Neural progenitor cell (in vitro differentiated cells): ENCODE results near the gene BOLL. TPM values are rescaled to one million over a fixed set of nuclear protein-coding genes. Genes with fewer than 3 reads are reported as not detected.

ENCODE experiments used
- DNase-seq: peaks from one replicate; pipeline ENCODE4 v3.0.0-alpha.2; 2016; ENCODE audit warnings: low spot score
- H2AFZ ChIP-seq: fragments of 200-600 bp; sonication (generic); replicated peaks from 2 replicates; pipeline ENCODE4 v1.6.1; 2016; ENCODE audit warnings: antibody characterized with exemption
- H3F3A ChIP-seq: fragments of 200-600 bp; sonication (generic); 2 replicates; pipeline ENCODE4 v1.6.1; 2016; ENCODE audit warnings: antibody characterized with exemption, low read depth
- H3K27ac ChIP-seq: fragments of 200-600 bp; sonication (generic); 2 replicates; pipeline ENCODE4 v1.5.1; 2016; ENCODE audit warnings: mild to moderate bottlenecking
- H3K27me3 ChIP-seq: fragments of 200-600 bp; sonication (generic); 2 replicates; pipeline ENCODE4 v1.6.1; 2016; ENCODE audit warnings: mild to moderate bottlenecking, moderate library complexity
- H3K36me3 ChIP-seq: fragments of 200-600 bp; sonication (generic); 2 replicates; pipeline ENCODE4 v1.5.1; 2016
- H3K4me1 ChIP-seq: fragments of 200-600 bp; sonication (generic); 2 replicates; pipeline ENCODE4 v1.6.1; 2016; ENCODE audit warnings: mixed run types
- H3K4me2 ChIP-seq: fragments of 200-600 bp; sonication (generic); 2 replicates; pipeline ENCODE4 v1.6.1; 2016
- H3K4me3 ChIP-seq: fragments of 200-600 bp; sonication (generic); 2 replicates; pipeline ENCODE4 v1.5.1; 2016
- H3K79me2 ChIP-seq: fragments of 200-600 bp; sonication (generic); 2 replicates; pipeline ENCODE4 v1.6.1; 2016; ENCODE audit warnings: low read depth
- H3K9ac ChIP-seq: fragments of 200-600 bp; sonication (generic); 2 replicates; pipeline ENCODE4 v1.6.1; 2016
- H3K9me3 ChIP-seq: fragments of 200-600 bp; sonication (generic); 2 replicates; pipeline ENCODE4 v1.5.1; 2016; ENCODE audit warnings: low read depth
- H4K20me1 ChIP-seq: fragments of 200-600 bp; sonication (generic); 2 replicates; pipeline ENCODE4 v1.6.1; 2016; ENCODE audit warnings: low read depth
- H3K27ac Mint-ChIP-seq: 3 replicates; pipeline ENCODE4 v1.8.0; 2021; ENCODE audit warnings: mixed read lengths
- H3K27me3 Mint-ChIP-seq: 2 replicates; pipeline ENCODE4 v1.8.0; 2022; ENCODE audit warnings: low read depth, mild to moderate bottlenecking, inconsistent platforms, moderate library complexity, mixed read lengths; ENCODE audit not compliant: insufficient read depth
- H3K36me3 Mint-ChIP-seq: 3 replicates; pipeline ENCODE4 v1.8.0; 2021; ENCODE audit warnings: mixed read lengths
- H3K4me1 Mint-ChIP-seq: 3 replicates; pipeline ENCODE4 v1.8.0; 2021; ENCODE audit warnings: mixed read lengths
- H3K4me3 Mint-ChIP-seq: 3 replicates; pipeline ENCODE4 v1.8.0; 2021; ENCODE audit warnings: mild to moderate bottlenecking, moderate library complexity, mixed read lengths
- H3K9me3 Mint-ChIP-seq: 3 replicates; pipeline ENCODE4 v1.8.0; 2020; ENCODE audit warnings: mixed read lengths
- EZH2 ChIP-seq: fragments of 200-600 bp; sonication (generic); IDR thresholded peaks from 2 replicates; pipeline ENCODE4 v1.6.1; 2017; ENCODE audit warnings: antibody characterized with exemption, mild to moderate bottlenecking, moderate library complexity
- EZH2phosphoT487 ChIP-seq: fragments of 200-600 bp; sonication (generic); IDR thresholded peaks from 2 replicates; pipeline ENCODE4 v1.6.1; 2017; ENCODE audit warnings: antibody characterized with exemption
- total RNA-seq: library from RNA; depleted of rRNA; stranded (reverse); fragments of >200 nt; gene quantifications from 2 replicates; pipeline ENCODE4 v1.2.3, GENCODE V29; 2015; ENCODE audit warnings: low replicate concordance
- TF ChIP-seq, protein P1 (sequence below): fragments of 200-600 bp; sonication (generic); IDR thresholded peaks from 2 replicates; pipeline ENCODE4 v1.5.1; 2017; ENCODE audit warnings: antibody characterized with exemption, mild to moderate bottlenecking

Gene BOLL
- total RNA-seq, 1 donor from 2014 or later, result not detected

DNA sequence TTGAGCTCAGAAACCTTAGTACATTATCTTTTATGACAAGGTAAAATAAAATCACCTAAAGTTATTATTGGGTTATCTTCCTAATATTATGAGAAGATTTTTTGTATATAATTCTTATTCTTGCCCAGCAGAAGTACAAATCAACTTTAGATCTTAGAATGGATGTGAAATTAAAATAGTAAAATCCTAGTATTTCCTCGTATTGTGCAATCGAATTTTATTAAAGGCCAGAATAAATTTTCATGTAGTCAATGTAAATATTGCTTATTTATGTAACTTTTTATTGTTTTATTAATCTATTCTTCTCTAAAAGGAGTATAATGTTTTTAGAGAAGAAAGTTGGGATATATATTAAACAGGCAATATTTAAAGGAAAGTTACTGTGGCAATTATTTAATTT lies 67.3 kb downstream of the BOLL start:
- H3K36me3 ChIP-seq, result peaks cover 7% of the 10 kb centered on the region

DNA sequence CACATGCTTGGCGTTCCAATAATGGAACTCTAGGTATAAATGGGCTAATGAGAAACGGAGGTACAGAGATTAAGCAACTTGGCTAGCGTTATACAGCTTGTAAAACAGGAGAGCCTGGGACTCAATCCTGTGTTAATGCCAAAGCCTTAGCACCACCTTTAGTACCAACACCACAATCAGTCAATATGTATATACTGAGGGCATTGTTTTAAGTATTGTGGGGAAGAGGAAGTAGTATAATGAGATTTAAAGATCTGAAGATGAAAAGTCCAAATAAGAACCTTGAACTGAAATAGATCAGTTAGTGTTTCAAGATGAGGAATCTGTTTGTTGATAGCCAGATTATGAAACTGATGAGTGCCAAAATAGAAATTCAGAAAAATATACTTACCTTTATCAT lies 71.8 kb downstream of the BOLL start:
- Histone ChIP-seq H3K4me2 (no peak overlapping the region), H3K9me3 (no peaks in the 10 kb centered on the region), H3K9ac (no peak overlapping the region), H3K4me3 (no peak overlapping the region), H3K36me3 (peaks cover 7% of the 10 kb centered on the region), H2AFZ (no peak overlapping the region), H3K27ac (no peak overlapping the region), H3K79me2 (peaks cover 23% of the 10 kb centered on the region), H3K27me3 (no peaks in the 10 kb centered on the region), H4K20me1 (peaks cover 5% of the 10 kb centered on the region), H3K4me1 (peaks cover 4% of the 10 kb centered on the region), H3F3A (peaks cover 6% of the 10 kb centered on the region)
- TF ChIP-seq, protein P1, sequence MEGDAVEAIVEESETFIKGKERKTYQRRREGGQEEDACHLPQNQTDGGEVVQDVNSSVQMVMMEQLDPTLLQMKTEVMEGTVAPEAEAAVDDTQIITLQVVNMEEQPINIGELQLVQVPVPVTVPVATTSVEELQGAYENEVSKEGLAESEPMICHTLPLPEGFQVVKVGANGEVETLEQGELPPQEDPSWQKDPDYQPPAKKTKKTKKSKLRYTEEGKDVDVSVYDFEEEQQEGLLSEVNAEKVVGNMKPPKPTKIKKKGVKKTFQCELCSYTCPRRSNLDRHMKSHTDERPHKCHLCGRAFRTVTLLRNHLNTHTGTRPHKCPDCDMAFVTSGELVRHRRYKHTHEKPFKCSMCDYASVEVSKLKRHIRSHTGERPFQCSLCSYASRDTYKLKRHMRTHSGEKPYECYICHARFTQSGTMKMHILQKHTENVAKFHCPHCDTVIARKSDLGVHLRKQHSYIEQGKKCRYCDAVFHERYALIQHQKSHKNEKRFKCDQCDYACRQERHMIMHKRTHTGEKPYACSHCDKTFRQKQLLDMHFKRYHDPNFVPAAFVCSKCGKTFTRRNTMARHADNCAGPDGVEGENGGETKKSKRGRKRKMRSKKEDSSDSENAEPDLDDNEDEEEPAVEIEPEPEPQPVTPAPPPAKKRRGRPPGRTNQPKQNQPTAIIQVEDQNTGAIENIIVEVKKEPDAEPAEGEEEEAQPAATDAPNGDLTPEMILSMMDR, result no peak
- TF ChIP-seq EZH2phosphoT487, result no peak
- TF ChIP-seq EZH2, result no peak
- Mint-ChIP-seq H3K27ac (no peak overlapping the region), H3K9me3 (no peaks in the 10 kb centered on the region), H3K4me1 (peaks cover 9% of the 10 kb centered on the region), H3K36me3 (peaks cover 8% of the 10 kb centered on the region), H3K27me3 (no peaks in the 10 kb centered on the region), H3K4me3 (no peak overlapping the region)
- DNase-seq, result no peak

More for the DNA sequence above, 67.3 kb downstream of the BOLL start:
- Histone ChIP-seq H3K9me3 (no peaks in the 10 kb centered on the region), H2AFZ (no peak overlapping the region), H3K4me3 (no peak overlapping the region), H3K4me1 (no peaks in the 10 kb centered on the region), H3K9ac (no peak overlapping the region), H4K20me1 (no peaks in the 10 kb centered on the region), H3K79me2 (no peaks in the 10 kb centered on the region), H3K4me2 (no peak overlapping the region), H3F3A (no peaks in the 10 kb centered on the region), H3K27ac (no peak overlapping the region), H3K27me3 (no peaks in the 10 kb centered on the region)
- no peaks in the 10 kb centered on the region for H3K9me3 Mint-ChIP-seq
- no peak overlapping the region for H3K4me3 Mint-ChIP-seq
- H3K27me3 Mint-ChIP-seq, result no peaks in the 10 kb centered on the region
- no peaks in the 10 kb centered on the region for H3K4me1 Mint-ChIP-seq
- H3K27ac Mint-ChIP-seq, result no peak overlapping the region
- no peak for DNase-seq
- no peaks in the 10 kb centered on the region for H3K36me3 Mint-ChIP-seq
- TF ChIP-seq, protein P1, result no peak
- TF ChIP-seq EZH2 (no peak), EZH2phosphoT487 (no peak)

- H3K36me3 Mint-ChIP-seq, result peaks cover 8% of the 10 kb centered on the region
- H3K27me3 Mint-ChIP-seq, result no peaks in the 10 kb centered on the region
- no peak overlapping the region for H3K4me3 Mint-ChIP-seq
- H3K27ac ChIP-seq, result no peak overlapping the region
- no peaks in the 10 kb centered on the region for H3K9me3 Mint-ChIP-seq
- DNase-seq, result no peak
- no peak overlapping the region for H2AFZ ChIP-seq
- no peak overlapping the region for H3K4me2 ChIP-seq
- H3K4me1 Mint-ChIP-seq, result peaks cover 21% of the 10 kb centered on the region
- TF ChIP-seq EZH2 (no peak), EZH2phosphoT487 (no peak)
- TF ChIP-seq, protein P1, result no peak
- no peaks in the 10 kb centered on the region for H3K27me3 ChIP-seq
- peaks cover 10% of the 10 kb centered on the region for H4K20me1 ChIP-seq
- no peak overlapping the region for H3K4me3 ChIP-seq
- H3K9ac ChIP-seq, result no peak overlapping the region
- H3F3A ChIP-seq, result peaks cover 6% of the 10 kb centered on the region
- peaks cover 40% of the 10 kb centered on the region for H3K79me2 ChIP-seq
- peaks cover 7% of the 10 kb centered on the region for H3K36me3 ChIP-seq
- no peaks in the 10 kb centered on the region for H3K9me3 ChIP-seq
- no peak overlapping the region for H3K27ac Mint-ChIP-seq
- peaks cover 19% of the 10 kb centered on the region for H3K4me1 ChIP-seq
Observed at GRCh38 chr2:197711578-197711977, 73.5 kb downstream of the BOLL start.
